Measurements from ENCODE around the gene LBX1. TPM values are rescaled to one million over a fixed set of nuclear protein-coding genes. Genes with fewer than 3 reads are reported as not detected.

LBX1 gene
- total RNA-seq, 1 experiment from 2014 or later = 13.7 TPM

DNA sequence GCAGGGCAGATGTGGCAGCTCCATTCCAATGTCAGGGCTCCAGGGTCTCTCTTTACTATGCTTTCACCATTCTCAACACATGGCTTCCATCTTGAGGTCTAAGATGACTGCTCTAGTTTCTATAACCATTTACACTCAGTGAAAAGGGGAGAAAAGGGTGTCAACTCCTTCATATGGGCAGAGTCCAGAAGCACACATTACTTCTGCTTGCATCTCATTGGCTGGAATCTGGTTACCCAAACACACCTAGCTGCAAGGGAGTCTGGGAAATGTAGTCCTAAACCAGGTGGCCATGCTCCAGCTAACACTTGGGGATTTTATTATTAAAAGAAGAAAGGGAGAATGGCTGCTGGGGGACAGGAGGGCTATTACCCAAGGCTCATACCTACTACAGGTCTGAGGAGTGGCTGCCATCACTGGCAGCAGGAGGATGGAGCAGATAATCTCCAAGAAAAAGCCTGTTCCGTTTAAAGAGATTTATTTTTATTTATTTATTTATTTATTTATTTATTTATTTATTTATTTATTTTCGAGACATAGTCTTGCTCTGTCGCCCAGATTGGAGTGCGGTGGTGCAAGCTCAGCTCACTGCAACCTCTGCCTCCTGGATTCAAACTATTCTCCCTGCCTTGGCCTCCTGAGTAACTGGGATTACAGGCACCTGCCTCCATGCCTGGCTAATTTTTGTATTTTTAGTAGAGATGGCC, 29.1 kb upstream of the LBX1 start:
- Histone ChIP-seq H3K36me3 (no peaks in the 10 kb centered on the region), H3K4me1 (peaks cover 29% of the 10 kb centered on the region), H3K4me3 (no peak overlapping the region), H3K27ac (no peak overlapping the region), H3K27me3 (no peaks in the 10 kb centered on the region), H3K9me3 (replicated peaks) (peaks cover 4% of the 10 kb centered on the region)
- peak; percentile 48 to 66 for DNase-seq

DNA sequence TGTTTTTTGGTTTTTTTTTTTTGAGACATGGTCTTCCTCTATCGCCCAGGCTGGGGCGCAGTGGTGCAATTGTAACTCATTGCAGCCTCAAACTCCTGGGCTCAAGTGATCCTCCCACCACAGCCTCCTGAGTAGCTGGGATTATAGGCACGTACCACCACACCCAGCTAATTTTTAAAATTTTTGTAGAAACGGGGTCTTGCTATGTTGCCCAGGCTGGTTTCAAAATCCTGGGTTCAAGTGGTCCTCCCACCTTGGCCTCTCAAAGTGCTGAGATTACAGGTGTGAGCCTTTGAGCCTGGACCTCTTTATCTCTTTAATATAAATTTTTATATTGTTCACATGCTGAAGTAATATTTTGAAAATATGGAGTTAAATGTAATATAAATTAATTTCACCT, 28.2 kb upstream of the LBX1 start:
- Histone ChIP-seq H3K4me1 (peaks cover 21% of the 10 kb centered on the region), H3K4me3 (no peak overlapping the region), H3K27me3 (no peaks in the 10 kb centered on the region), H3K36me3 (no peaks in the 10 kb centered on the region), H3K27ac (no peak overlapping the region), H3K9me3 (replicated peaks) (peaks cover 4% of the 10 kb centered on the region)
- DNase-seq = no peak

DNA sequence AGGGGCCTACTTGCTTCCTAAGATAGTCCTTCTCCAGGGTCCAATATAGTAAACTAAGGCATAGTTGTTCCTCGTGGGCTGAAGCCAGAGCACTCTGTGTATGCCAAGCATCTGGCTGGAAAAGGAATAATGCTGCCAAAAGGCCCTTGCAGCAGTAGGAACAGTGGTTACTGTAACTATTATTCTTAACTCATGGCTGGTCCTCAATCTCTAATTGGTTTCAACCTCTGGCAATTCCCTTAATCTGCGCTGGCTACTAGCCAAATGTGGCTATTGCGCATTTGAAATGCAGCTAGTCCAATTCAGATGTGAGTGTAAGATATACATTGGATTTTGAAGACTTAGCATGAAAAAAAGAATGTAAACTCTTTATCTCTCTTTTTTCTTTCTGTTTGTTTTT, 27.8 kb upstream of the LBX1 start:
- no peak for DNase-seq
- peaks cover 17% of the 10 kb centered on the region for H3K4me1 ChIP-seq
- H3K9me3 ChIP-seq (replicated peaks) = peaks cover 4% of the 10 kb centered on the region
- H3K36me3 ChIP-seq = no peaks in the 10 kb centered on the region
- no peak overlapping the region for H3K27ac ChIP-seq
- no peaks in the 10 kb centered on the region for H3K27me3 ChIP-seq
- H3K4me3 ChIP-seq = no peak overlapping the region

DNA sequence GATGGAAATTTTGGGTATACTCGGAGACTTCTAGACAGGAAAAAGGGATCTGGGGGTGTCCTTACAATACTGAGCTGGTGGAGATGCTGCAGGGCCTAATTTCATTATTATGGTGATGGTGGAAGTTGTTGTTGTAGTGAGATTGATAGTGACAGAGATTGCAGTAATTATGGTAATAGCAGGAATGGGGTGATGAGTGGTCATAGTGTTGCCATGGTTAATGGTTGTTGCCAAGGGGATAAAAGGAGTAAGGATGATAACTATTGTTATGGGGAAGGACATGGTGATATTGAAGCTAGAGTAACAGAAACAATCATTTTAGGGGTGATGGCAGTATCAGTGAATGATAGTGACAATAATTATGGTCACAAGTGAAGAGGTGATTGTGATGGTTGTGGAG, 27.1 kb upstream of the LBX1 start:
- H3K27me3 ChIP-seq = no peaks in the 10 kb centered on the region
- H3K27ac ChIP-seq = no peak overlapping the region
- H3K4me3 ChIP-seq = no peak overlapping the region
- DNase-seq = no peak
- peaks cover 4% of the 10 kb centered on the region for H3K9me3 ChIP-seq (replicated peaks)
- H3K36me3 ChIP-seq = no peaks in the 10 kb centered on the region
- H3K4me1 ChIP-seq = peaks cover 10% of the 10 kb centered on the region

- Histone ChIP-seq H3K27ac (no peak overlapping the region), H3K36me3 (no peaks in the 10 kb centered on the region), H3K27me3 (no peaks in the 10 kb centered on the region), H3K9me3 (replicated peaks) (no peaks in the 10 kb centered on the region), H3K4me1 (peaks cover 7% of the 10 kb centered on the region), H3K4me3 (no peak overlapping the region)
- no peak for DNase-seq
These were observed 20.9 kb upstream of the LBX1 start for GRCh38 chr10:101250136-101250535.

GRCh38 chr10:101249171-101249581, 19.9 kb upstream of the LBX1 start:
- peak overlapping the region; percentile 42 for H3K4me3 ChIP-seq
- DNase-seq = peak; percentile 49 to 52
- H3K4me1 ChIP-seq = peaks cover 15% of the 10 kb centered on the region
- no peaks in the 10 kb centered on the region for H3K27me3 ChIP-seq
- no peaks in the 10 kb centered on the region for H3K36me3 ChIP-seq
- no peak overlapping the region for H3K27ac ChIP-seq
- H3K9me3 ChIP-seq (replicated peaks) = no peaks in the 10 kb centered on the region

DNA sequence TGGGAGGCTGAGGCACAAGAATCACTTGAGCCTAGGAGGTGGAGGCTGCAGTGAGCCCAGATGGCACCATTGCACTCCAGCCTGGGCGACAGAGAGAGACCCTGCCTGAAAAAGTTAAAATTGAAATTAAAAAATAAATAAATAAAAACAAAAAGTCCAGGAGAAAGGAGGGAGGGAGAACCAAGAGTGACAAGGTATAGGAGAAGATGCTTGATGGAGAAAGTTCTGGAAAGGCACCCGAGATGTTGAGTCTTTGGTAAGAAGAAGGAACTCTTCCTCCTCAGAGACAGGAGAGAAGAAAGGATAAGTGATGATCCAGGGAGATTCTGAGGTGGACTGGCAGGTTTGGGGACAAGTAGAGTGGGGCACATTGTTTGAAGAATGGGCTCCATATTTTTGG, 17.4 kb upstream of the LBX1 start:
- no peak for DNase-seq
- Histone ChIP-seq H3K9me3 (replicated peaks) (no peaks in the 10 kb centered on the region), H3K4me1 (peaks cover 25% of the 10 kb centered on the region), H3K27ac (no peak overlapping the region), H3K4me3 (no peak overlapping the region), H3K36me3 (no peaks in the 10 kb centered on the region), H3K27me3 (no peaks in the 10 kb centered on the region)

DNA sequence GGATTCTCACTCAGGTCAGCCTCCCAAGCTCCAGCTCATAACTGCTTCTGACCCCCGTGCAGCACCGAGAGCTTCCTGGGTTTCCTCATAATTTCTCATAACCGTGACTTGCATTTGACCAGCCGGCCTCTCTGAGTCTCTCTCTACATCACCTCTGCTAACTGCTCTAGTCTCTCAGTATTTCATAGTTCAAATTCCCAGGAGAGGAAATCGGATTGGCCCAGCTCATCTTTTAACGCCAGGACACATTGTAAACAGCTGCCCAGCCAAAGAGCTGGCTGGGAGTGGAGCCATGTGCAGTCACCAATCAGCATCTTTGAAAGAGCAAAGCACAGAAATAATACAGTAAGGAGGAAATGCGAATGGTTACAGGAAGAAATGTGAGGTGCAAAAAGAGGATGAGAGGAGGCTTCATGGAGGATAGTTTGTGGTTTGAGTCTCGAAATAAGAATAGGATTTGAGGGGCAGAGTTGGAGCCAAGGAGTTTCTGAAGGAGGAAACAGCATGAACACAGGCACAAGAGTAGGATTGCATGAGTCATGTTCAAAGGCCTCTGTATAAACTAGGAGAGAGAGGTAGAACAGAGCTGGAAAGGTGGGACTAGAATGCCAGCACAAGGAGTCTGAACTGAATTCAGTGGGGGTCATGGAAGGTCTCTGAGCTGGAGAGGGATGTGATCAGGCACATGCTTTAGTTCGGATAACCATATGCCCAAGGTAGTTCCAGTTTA, 15.2 kb upstream of the LBX1 start:
- Histone ChIP-seq H3K4me1 (peaks cover 29% of the 10 kb centered on the region), H3K27me3 (no peaks in the 10 kb centered on the region)

DNA sequence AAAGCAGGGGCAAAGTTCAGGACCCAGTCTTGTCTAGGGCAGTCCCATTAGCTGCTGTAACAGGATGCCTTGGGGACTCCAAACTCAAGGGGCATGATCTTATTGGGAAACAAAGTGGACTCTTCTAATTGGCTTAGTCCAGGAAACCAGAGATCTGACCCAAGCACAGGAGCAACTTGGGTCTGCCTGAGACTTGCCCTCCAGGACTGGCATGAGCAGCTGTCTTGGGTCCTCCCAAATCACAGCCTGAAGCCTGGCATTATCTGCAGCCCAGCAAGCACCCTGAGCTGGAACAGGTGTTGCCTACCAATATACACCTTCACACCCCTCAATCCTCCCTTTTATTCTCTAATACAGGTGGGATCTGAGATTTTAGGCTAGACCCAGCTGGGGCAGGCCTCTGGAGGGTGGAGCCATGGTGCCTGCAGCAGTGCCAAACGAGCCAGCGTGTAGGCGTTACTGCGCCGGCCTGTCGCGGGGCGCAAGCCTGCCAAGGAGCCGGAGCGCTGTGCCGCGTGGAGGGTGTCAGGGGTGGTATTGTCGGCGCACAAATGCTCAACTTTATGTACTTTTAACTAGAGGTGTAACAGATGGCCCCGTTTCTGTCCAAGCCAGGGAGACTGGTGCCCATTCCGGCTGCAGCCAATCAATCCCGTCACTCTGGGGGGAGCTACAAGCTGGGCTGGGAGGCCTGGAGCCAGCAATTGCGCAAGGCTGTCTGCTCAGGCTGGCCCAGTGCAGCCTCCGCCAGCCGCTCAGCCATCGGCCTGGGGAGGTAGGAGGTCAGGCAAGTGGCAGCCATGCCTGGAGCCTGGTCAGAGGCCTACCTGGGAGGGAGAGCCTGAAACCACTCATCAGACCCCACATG, 12.8 kb upstream of the LBX1 start:
- Histone ChIP-seq H3K36me3 (peaks cover 3% of the 10 kb centered on the region; the same call in 1 of the 2 replicates), H3K27ac (no peak overlapping the region)
- DNase-seq = peak in 1 of 2 experiments; percentile 61

More for the DNA sequence above, 15.2 kb upstream of the LBX1 start:
- DNase-seq = peak; percentile 85 to 94
- Histone ChIP-seq H3K27ac (peak overlapping the region; percentile 68), H3K9me3 (replicated peaks) (no peaks in the 10 kb centered on the region), H3K36me3 (no peaks in the 10 kb centered on the region), H3K4me3 (peak overlapping the region; percentile 10; the same call in 1 of the 2 replicates)

GRCh38 chr10:101238732-101239105, 9.5 kb upstream of the LBX1 start:
- H3K4me3 ChIP-seq = no peak overlapping the region
- no peaks in the 10 kb centered on the region for H3K27me3 ChIP-seq
- H3K36me3 ChIP-seq = peaks cover 3% of the 10 kb centered on the region; the same call in 1 of the 2 replicates
- H3K9me3 ChIP-seq (replicated peaks) = no peaks in the 10 kb centered on the region
- peaks cover 23% of the 10 kb centered on the region for H3K4me1 ChIP-seq
- no peak for DNase-seq
- H3K27ac ChIP-seq = no peak overlapping the region

More for the DNA sequence above, 12.8 kb upstream of the LBX1 start:
- no peaks in the 10 kb centered on the region for H3K27me3 ChIP-seq
- H3K9me3 ChIP-seq (replicated peaks) = no peaks in the 10 kb centered on the region
- H3K4me3 ChIP-seq = no peak overlapping the region
- H3K4me1 ChIP-seq = peaks cover 27% of the 10 kb centered on the region

GRCh38 chr10:101237982-101238731, 8.9 kb upstream of the LBX1 start:
- Histone ChIP-seq H3K27me3 (no peaks in the 10 kb centered on the region), H3K36me3 (peaks cover 3% of the 10 kb centered on the region; the same call in 1 of the 2 replicates), H3K4me3 (no peak overlapping the region), H3K9me3 (replicated peaks) (no peaks in the 10 kb centered on the region), H3K27ac (no peak overlapping the region), H3K4me1 (peaks cover 28% of the 10 kb centered on the region)
- no peak for DNase-seq

- Histone ChIP-seq H3K9me3 (replicated peaks) (no peaks in the 10 kb centered on the region), H3K27me3 (no peaks in the 10 kb centered on the region)
These were observed 8.1 kb upstream of the LBX1 start for GRCh38 chr10:101237081-101237981.

GRCh38 chr10:101236376-101237080, 7.3 kb upstream of the LBX1 start:
- H3K4me1 ChIP-seq = peaks cover 23% of the 10 kb centered on the region
- no peak overlapping the region for H3K4me3 ChIP-seq
- no peak overlapping the region for H3K27ac ChIP-seq
- peaks cover 3% of the 10 kb centered on the region; the same call in 1 of the 2 replicates for H3K36me3 ChIP-seq
- no peak for DNase-seq
- H3K27me3 ChIP-seq = no peaks in the 10 kb centered on the region
- no peaks in the 10 kb centered on the region for H3K9me3 ChIP-seq (replicated peaks)

More at GRCh38 chr10:101237081-101237981, 8.1 kb upstream of the LBX1 start:
- Histone ChIP-seq H3K4me3 (no peak overlapping the region), H3K27ac (no peak overlapping the region), H3K4me1 (peaks cover 28% of the 10 kb centered on the region), H3K36me3 (peaks cover 3% of the 10 kb centered on the region; the same call in 1 of the 2 replicates)
- no peak for DNase-seq
